Measurements from ENCODE around the gene GDF2.

Gene GDF2

GRCh38 chr10:47320812-47321211, 1.4 kb upstream of the GDF2 start:
- Histone ChIP-seq H2BK5ac (ENCODE audit: low read depth, low read length, poor library complexity) (no peak overlapping the region), H3K4ac (ENCODE audit: low read depth, low read length) (no peak overlapping the region), H3K9me3 (ENCODE audit: insufficient read depth, low read depth, low read length) (peaks cover 2% of the 10 kb centered on the region), H4K91ac (ENCODE audit: low read depth, low read length) (no peak overlapping the region), H3K18ac (ENCODE audit: low read length) (no peak overlapping the region), H2AK5ac (ENCODE audit: low read length) (no peak overlapping the region), H3K36me3 (ENCODE audit: control insufficient read depth in 1 of 2, insufficient read depth in 2 of 2, low read length in 2 of 2) (no peaks in the 10 kb centered on the region), H3K27ac (ENCODE audit: low read depth, low read length) (no peak overlapping the region), H3K27me3 (ENCODE audit: insufficient read depth, low read length) (no peaks in the 10 kb centered on the region), H4K8ac (ENCODE audit: low read depth, low read length) (no peak overlapping the region), H3K14ac (ENCODE audit: low read length) (no peak overlapping the region), H2AFZ (ENCODE audit: insufficient read depth, low read length, poor library complexity) (no peak overlapping the region), H2BK120ac (ENCODE audit: insufficient read depth, low read length, poor library complexity) (no peak overlapping the region), H3K4me3 (ENCODE audit: low read depth, low read length) (no peak overlapping the region), H3K9ac (ENCODE audit: low read length) (no peak overlapping the region), H3K79me2 (ENCODE audit: control insufficient read depth, insufficient read depth, low read length, poor library complexity) (no peaks in the 10 kb centered on the region), H3K4me1 (ENCODE audit: control insufficient read depth in 1 of 2, insufficient read depth in 2 of 2, low read length in 2 of 2) (no peaks in the 10 kb centered on the region), H2BK12ac (ENCODE audit: low read length) (no peak overlapping the region), H3K4me2 (ENCODE audit: low read length) (no peak overlapping the region), H3K23ac (ENCODE audit: low read length) (no peak overlapping the region), H3K79me1 (ENCODE audit: low read length) (no peaks in the 10 kb centered on the region), H4K12ac (ENCODE audit: low read depth, low read length) (no peak overlapping the region)
- no peak for DNase-seq
- WGBS (ENCODE audit: extremely low coverage, insufficient coverage, insufficient read length): no CpG with 5 or more reads among the region's 6 CpGs

- no peak overlapping the region for H2BK120ac ChIP-seq (ENCODE audit: insufficient read depth, low read length, poor library complexity)
Observed at GRCh38 chr10:47321521-47322195, 596 bp upstream of the GDF2 start.

GRCh38 chr10:47323087-47323486, 833 bp downstream of the GDF2 start:
- Histone ChIP-seq H3K79me2 (ENCODE audit: control insufficient read depth, insufficient read depth, low read length, poor library complexity) (no peaks in the 10 kb centered on the region), H3K14ac (ENCODE audit: low read length) (no peak overlapping the region), H2BK5ac (ENCODE audit: low read depth, low read length, poor library complexity) (no peak overlapping the region), H3K9ac (ENCODE audit: low read length) (no peak overlapping the region), H3K4me3 (ENCODE audit: low read depth, low read length) (no peak overlapping the region), H2AFZ (ENCODE audit: insufficient read depth, low read length, poor library complexity) (no peak overlapping the region), H3K9me3 (ENCODE audit: insufficient read depth, low read depth, low read length) (peaks cover 7% of the 10 kb centered on the region), H2BK120ac (ENCODE audit: insufficient read depth, low read length, poor library complexity) (no peak overlapping the region), H3K4me1 (ENCODE audit: control insufficient read depth in 1 of 2, insufficient read depth in 2 of 2, low read length in 2 of 2) (no peaks in the 10 kb centered on the region), H4K12ac (ENCODE audit: low read depth, low read length) (no peak overlapping the region), H3K23ac (ENCODE audit: low read length) (no peak overlapping the region), H3K4me2 (ENCODE audit: low read length) (no peak overlapping the region), H2AK5ac (ENCODE audit: low read length) (no peak overlapping the region), H3K79me1 (ENCODE audit: low read length) (no peaks in the 10 kb centered on the region), H3K27ac (ENCODE audit: low read depth, low read length) (no peak overlapping the region), H4K91ac (ENCODE audit: low read depth, low read length) (no peak overlapping the region), H3K18ac (ENCODE audit: low read length) (no peak overlapping the region), H3K27me3 (ENCODE audit: insufficient read depth, low read length) (no peaks in the 10 kb centered on the region), H3K36me3 (ENCODE audit: control insufficient read depth in 1 of 2, insufficient read depth in 2 of 2, low read length in 2 of 2) (no peaks in the 10 kb centered on the region), H3K4ac (ENCODE audit: low read depth, low read length) (no peak overlapping the region), H4K8ac (ENCODE audit: low read depth, low read length) (no peak overlapping the region), H2BK12ac (ENCODE audit: low read length) (no peak overlapping the region)
- no peak for DNase-seq
- no CpG with 5 or more reads among the region's 1 CpG for WGBS (ENCODE audit: extremely low coverage, insufficient coverage, insufficient read length)

More at GRCh38 chr10:47321521-47322195, 596 bp upstream of the GDF2 start:
- H4K12ac ChIP-seq (ENCODE audit: low read depth, low read length): no peak overlapping the region
- H3K23ac ChIP-seq (ENCODE audit: low read length): no peak overlapping the region
- H2AFZ ChIP-seq (ENCODE audit: insufficient read depth, low read length, poor library complexity): no peak overlapping the region
- no peaks in the 10 kb centered on the region for H3K79me1 ChIP-seq (ENCODE audit: low read length)
- H3K27ac ChIP-seq (ENCODE audit: low read depth, low read length): no peak overlapping the region
- no peak overlapping the region for H3K4me2 ChIP-seq (ENCODE audit: low read length)
- H3K27me3 ChIP-seq (ENCODE audit: insufficient read depth, low read length): no peaks in the 10 kb centered on the region
- H3K4ac ChIP-seq (ENCODE audit: low read depth, low read length): no peak overlapping the region
- no peak overlapping the region for H4K8ac ChIP-seq (ENCODE audit: low read depth, low read length)
- no peak overlapping the region for H2AK5ac ChIP-seq (ENCODE audit: low read length)
- no peak for DNase-seq
- no peaks in the 10 kb centered on the region for H3K4me1 ChIP-seq (ENCODE audit: control insufficient read depth in 1 of 2, insufficient read depth in 2 of 2, low read length in 2 of 2)
- H3K79me2 ChIP-seq (ENCODE audit: control insufficient read depth, insufficient read depth, low read length, poor library complexity): no peaks in the 10 kb centered on the region
- peaks cover 2% of the 10 kb centered on the region for H3K9me3 ChIP-seq (ENCODE audit: insufficient read depth, low read depth, low read length)
- H3K4me3 ChIP-seq (ENCODE audit: low read depth, low read length): no peak overlapping the region
- H3K14ac ChIP-seq (ENCODE audit: low read length): no peak overlapping the region
- H3K36me3 ChIP-seq (ENCODE audit: control insufficient read depth in 1 of 2, insufficient read depth in 2 of 2, low read length in 2 of 2): no peaks in the 10 kb centered on the region
- no peak overlapping the region for H2BK5ac ChIP-seq (ENCODE audit: low read depth, low read length, poor library complexity)
- whole genome bisulfite sequencing (ENCODE audit: extremely low coverage, insufficient coverage, insufficient read length): no CpG with 5 or more reads among the region's 8 CpGs
- H3K9ac ChIP-seq (ENCODE audit: low read length): no peak overlapping the region
- no peak overlapping the region for H4K91ac ChIP-seq (ENCODE audit: low read depth, low read length)
- no peak overlapping the region for H2BK12ac ChIP-seq (ENCODE audit: low read length)
- H3K18ac ChIP-seq (ENCODE audit: low read length): no peak overlapping the region

GRCh38 chr10:47323636-47324296, 1.5 kb downstream of the GDF2 start:
- Histone ChIP-seq H3K18ac (ENCODE audit: low read length) (no peak overlapping the region), H3K9me3 (ENCODE audit: insufficient read depth, low read depth, low read length) (peaks cover 14% of the 10 kb centered on the region), H3K79me1 (ENCODE audit: low read length) (no peaks in the 10 kb centered on the region), H3K27ac (ENCODE audit: low read depth, low read length) (no peak overlapping the region), H4K12ac (ENCODE audit: low read depth, low read length) (no peak overlapping the region), H3K36me3 (ENCODE audit: control insufficient read depth in 1 of 2, insufficient read depth in 2 of 2, low read length in 2 of 2) (no peaks in the 10 kb centered on the region), H2AK5ac (ENCODE audit: low read length) (no peak overlapping the region), H4K8ac (ENCODE audit: low read depth, low read length) (no peak overlapping the region), H2BK5ac (ENCODE audit: low read depth, low read length, poor library complexity) (no peak overlapping the region), H3K4me2 (ENCODE audit: low read length) (no peak overlapping the region), H3K27me3 (ENCODE audit: insufficient read depth, low read length) (no peaks in the 10 kb centered on the region), H3K23ac (ENCODE audit: low read length) (no peak overlapping the region), H3K4ac (ENCODE audit: low read depth, low read length) (no peak overlapping the region), H3K9ac (ENCODE audit: low read length) (no peak overlapping the region), H4K91ac (ENCODE audit: low read depth, low read length) (no peak overlapping the region), H2AFZ (ENCODE audit: insufficient read depth, low read length, poor library complexity) (no peak overlapping the region), H3K4me3 (ENCODE audit: low read depth, low read length) (no peak overlapping the region), H3K79me2 (ENCODE audit: control insufficient read depth, insufficient read depth, low read length, poor library complexity) (no peaks in the 10 kb centered on the region), H2BK12ac (ENCODE audit: low read length) (no peak overlapping the region), H2BK120ac (ENCODE audit: insufficient read depth, low read length, poor library complexity) (no peak overlapping the region), H3K4me1 (ENCODE audit: control insufficient read depth in 1 of 2, insufficient read depth in 2 of 2, low read length in 2 of 2) (no peaks in the 10 kb centered on the region), H3K14ac (ENCODE audit: low read length) (no peak overlapping the region)
- no peak for DNase-seq
- no CpG with 5 or more reads among the region's 5 CpGs for WGBS (ENCODE audit: extremely low coverage, insufficient coverage, insufficient read length)
